ENCODE data around the gene PHACTR3. TPM values are rescaled to one million over a fixed set of nuclear protein-coding genes. Genes with fewer than 3 reads are reported as not detected.

Gene PHACTR3
- total RNA-seq, 1 donor from 2014 or later: not detected

DNA sequence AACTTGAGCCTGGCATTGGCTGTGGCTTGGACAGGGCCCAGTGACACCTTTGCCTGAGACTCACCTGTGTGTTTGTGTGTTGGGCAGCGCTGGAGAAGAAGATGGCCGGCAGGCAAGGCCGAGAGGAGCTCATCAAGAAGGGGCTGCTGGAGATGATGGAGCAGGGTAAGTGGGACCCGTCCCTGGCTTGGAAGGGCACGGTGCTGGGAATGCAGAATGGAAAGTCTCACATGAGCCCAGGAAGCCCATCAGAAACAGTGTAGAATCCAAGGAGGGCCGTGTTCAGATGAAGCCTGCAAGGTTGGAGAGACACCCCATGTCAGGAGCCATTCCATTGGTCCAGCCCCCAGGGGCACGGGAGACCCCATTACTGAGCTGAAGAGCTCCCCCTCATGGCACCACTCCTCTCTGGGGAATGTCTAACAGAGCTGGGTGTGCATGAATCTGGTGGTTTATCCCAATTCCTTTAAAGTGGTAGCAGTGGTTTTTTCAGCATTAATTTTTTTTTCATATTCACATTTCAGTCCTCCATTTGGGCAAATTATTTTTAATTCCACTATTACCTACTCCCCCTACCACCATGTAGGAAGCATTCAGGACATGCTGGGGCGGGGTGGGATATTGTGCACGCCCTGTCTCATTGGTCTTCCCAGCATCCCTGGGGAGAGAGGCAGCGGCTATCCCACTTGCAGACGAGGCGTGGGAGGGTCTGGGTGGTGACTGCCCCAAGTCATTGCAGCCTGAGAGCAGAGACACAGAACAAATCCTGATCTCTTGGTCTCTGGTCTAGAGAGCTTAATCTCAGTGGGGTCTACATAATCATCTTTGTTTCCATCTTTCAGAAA lies 143.6 kb downstream of the PHACTR3 start:
- intact Hi-C loops (cut with micrococcal nuclease): no loop called here

DNA sequence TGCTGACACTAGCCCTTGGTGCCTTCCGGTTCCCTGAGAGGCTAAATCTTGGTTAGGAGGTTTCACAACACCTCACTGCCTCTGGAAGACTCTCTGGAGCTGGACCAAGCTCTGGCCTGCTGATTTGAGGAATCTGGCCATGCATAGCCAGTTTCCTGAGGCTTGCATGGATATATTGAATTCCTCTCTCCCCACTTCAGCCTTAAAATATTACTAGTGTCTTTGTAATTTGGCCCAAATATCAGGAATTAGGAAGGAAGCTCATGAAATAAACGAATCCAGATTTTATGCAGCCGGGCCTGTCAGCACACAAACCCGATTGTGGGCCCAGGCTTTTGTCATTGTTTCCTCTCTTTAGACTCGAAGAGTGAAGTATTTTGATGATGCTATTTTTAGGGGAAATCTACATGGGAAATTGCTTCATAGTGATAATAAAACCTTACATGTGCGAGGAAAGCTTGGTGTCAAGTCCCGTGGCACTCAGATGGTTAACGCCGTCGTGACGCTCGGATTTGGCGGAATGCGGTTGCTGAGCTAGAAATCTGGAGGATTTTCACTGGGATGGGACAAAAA lies 144.4 kb downstream of the PHACTR3 start:
- intact Hi-C loops (cut with micrococcal nuclease): no loop called here

DNA sequence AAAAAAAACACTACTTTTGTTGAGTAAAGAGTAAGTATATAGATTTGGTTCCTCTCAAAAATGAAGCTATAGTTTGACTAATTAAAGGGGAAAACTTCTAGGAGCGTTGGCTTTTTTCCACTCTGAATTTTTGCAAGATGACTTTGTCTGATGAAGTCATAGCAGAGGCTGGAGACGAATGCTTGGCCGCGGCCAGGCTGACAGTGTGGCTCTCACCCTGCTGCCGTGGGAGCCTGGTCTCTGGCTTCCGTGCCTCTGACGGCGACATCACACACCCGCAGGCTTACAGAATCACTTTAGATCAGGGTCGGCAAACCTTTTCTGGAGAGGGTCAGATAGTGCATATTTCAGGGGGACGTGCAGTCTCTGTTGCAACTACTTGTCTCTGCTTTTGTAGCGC lies 145.0 kb downstream of the PHACTR3 start:
- intact Hi-C loops (cut with micrococcal nuclease): no loop called here

DNA sequence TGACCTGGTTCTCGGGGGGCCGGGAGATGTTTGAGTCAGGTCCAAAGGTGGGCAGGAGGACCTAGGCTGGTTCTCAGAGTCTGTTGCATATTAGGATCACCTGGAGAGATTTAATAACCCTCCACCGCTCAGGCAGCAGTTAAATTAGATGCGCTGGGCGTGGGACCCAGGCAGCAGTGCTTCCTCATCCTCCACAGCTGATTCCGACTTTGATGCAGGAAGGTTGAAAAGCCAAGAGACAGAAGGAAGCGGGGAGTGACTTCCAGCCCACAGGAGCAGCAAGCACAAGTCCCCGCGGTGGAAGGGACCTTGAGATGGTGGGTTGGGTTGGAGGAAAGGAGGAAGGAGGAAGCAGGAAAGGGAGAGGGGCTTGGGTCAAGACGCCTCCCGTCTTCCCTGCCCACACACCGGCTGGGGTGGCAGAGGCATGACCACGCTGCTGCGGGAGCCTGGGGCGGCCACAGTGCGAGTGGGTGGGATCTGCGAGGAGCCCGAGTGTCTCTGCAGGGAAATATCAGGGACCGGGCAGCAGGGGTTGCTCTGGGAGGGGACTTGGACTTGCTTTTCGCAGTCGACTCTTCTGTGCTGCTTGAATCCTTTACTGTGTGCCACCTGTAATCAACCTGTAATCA lies 146.0 kb downstream of the PHACTR3 start:
- intact Hi-C loops (cut with micrococcal nuclease): no loop called here

DNA sequence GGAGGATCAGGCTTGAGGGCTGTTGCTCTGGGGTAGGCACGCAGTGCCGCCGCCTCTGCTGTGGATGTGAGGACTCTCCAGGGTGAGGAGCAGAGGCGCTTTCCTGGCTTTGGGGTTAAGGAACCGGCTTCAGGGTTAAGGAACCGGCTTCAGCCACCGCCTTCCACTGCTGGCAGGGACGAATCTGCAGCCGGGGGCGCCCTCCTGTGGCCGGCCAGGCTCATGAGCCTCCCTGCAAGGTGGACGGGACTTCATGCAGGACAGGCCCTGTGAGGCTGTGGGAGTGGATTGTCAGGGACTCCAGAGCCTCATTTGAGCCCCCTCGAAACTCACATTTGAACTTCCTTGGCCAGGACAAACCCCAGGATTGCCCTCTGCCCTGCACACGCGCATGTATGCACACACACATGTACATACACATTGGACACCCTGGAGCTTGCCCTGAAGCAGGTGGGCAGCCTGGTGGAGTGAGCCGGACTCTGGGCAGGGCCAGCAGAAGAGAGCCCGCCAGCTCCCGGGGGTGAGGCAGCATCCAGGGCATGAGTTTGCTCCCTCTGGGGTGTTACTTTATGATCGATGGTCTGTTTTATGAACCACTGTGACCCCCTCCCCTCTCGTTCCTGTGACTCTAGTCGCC lies 146.9 kb downstream of the PHACTR3 start:
- intact Hi-C loops (cut with micrococcal nuclease): no loop called here

DNA sequence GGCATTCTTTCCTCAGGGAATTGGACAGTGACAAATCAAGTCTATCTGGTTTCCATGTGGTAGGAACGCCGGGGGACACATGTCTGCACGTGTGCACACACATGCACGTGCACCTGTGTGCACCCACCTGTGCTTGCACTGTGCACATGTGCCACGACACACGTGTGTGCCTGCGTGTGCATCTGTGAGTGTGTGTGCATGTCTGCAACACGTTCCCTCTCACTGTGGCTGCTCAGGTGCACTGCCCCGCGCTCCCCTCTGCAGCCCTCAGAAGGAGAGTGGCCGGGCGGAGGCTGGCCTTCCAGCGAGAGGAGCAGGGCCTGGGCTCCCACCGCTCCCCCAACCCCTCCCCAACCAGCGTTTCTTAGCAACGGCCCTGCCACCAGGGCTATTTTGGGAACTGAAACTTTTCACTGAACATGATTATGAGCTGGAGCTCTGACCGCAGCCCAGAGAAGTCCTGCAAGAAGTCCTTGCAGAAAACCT lies 147.8 kb downstream of the PHACTR3 start:
- intact Hi-C loops (cut with micrococcal nuclease): no loop called here

DNA sequence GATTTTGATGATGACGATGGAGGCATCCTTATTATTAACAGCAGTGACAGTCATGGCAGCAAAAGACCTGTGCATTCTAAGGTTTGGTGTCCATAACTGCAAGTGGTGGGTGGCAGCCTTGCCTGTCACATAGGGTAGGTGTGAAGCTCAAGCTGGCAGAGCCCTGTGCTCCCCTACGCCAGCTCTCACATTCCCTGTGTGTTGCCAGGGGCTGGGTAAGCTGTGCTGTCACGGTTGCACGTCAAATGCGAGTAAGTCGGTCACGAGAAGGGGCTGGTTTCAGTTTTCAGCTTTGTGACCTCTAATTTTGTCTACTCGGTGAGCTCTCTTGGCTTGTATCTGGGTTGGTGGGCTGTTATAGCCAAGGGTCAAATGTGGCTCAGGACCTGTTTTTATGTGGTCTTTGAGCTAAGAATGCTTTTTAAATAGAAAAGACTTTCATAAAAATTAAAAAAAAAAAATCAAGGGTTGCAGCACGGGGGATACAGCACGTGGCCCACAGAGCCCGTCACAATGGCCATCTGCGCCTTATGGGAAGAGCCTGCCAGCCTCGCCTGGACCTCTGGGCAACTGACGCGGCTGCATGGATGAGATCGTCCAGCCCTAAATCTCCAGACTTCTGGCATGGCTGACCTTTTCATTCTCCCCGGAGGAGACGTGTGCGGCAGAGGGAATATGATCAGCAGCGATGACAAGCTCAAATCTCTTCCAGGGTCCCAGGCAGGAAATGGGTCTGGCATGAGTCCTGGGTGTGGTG lies 148.5 kb downstream of the PHACTR3 start:
- intact Hi-C loops (cut with micrococcal nuclease): no loop called here

DNA sequence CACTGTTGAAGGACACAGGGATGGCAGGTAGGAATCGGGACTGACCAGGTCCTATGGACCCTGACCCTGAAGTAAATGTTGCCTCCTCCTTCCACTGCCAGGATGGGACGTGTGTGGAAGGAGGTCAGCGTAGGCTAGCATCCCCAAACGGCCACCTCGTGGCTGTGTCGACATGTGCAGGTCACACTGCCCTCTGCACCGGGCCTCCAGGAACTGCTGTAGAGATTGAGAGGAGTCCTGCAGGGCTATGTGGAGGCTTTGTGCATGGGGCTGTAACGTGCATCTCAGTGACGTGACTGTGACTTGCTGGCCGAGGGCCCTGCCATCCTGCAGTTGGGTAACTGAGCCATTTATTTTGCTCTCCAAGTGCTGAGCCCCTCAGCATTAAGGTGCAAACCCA lies 149.5 kb downstream of the PHACTR3 start:
- intact Hi-C loops (cut with micrococcal nuclease): no loop called here

DNA sequence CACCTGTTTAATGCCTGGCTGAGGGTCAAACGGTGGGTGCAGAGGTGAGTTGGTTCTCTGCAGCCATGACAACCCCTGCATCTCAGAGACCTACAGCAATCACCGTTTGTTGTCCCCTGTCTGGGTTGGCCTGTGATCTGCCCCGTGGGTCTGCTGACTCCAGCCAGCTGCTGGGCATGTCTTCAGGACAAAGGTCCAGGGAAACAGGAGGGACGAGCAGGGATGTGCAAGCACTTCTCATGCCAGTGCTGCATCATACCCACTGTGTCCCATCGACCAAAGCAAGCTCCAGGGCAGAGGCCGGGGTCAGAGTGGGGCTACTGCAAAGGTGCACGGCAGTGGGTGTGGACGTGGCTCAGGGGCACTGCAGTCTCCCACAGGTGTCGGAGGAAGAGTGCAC lies 150.2 kb downstream of the PHACTR3 start:
- intact Hi-C loops (cut with micrococcal nuclease): no loop called here

DNA sequence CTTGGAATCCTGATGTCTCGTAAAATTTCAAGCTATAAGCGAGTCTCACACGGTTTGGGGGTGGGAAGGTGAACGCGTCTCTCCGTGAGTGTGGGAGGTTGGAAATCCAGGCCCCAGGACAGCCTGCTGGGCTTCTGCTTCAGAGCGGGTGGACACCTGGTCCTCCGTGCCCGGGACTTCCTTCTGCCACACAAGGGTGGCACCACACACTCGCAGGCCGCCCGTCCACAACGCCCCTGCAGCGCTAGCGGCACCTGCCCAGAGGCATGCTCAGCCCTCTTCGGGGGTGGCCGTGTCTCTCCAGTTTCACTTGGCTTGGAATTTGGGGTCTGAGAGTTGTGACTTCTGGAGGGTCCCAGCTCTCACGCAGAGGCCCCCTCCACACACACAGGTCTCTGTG lies 151.9 kb downstream of the PHACTR3 start:
- intact Hi-C loops (cut with micrococcal nuclease): no loop called here

DNA sequence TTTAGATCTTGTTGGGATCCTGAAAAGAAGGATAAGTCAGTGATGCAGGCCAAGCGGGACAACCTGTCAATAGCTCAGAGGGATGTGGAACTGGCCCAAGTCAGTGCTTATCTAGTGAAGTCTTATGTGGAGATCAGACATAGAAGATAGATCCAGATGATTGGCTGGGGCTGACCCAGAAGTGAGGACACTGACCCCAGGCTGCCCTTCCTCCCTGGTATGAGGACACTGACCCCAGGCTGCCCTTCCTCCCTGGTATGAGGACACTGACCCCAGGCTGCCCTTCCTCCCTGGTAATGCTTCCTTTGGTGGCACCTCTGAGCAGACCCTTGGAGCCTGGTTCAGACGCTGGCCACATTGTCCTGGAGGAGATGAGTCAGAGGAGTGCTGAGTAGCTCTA lies 159.7 kb downstream of the PHACTR3 start:
- intact Hi-C loops (cut with micrococcal nuclease): no loop called here

DNA sequence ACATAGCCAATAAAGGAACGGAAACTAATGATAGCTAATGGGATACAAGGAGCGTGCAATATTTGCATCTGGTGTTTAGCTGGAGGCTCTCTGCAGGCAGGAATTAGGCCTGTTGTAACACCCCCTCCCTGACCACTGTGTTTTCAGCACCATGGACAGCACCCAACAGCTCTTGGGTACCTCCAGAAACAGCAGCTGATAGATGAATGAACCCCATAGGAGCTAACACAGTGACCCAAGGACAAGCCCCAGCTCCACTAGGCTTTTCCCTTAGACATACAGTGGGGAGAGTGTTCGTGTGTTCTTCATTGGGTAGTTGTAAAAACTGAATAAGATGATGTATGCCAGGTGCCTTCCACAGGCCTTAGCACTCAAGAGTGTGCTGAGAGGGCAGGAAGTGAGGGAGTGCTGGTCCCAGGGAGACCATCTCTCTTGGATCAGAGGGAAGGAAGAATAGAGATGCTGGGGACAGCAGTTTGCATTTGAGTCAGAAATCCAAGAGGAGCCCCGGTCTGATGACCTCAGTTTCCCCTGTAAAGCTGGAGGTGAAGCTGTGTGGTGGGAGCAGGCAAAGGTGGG lies 161.3 kb downstream of the PHACTR3 start:
- intact Hi-C loops (cut with micrococcal nuclease): no loop called here

DNA sequence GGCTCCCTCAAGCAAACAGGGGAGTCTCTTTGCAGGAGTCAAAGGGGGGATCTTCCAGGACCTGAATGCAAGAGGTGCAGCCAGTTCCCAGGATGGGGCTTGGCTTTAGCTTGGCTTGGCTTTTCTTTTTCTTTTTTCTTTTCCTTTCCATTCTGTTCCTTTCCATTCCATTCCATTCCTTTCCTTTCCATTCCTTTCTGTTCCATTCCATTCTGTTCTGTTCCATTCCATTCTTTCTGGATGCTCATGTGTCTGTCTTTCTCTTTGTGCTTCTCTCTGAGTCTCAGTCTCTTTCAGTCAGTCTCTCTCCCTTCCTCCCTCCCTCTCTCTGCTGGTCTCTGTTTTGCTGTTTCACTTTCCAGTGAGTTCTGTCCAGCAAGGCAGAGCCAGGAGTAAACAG lies 163.3 kb downstream of the PHACTR3 start:
- intact Hi-C loops (cut with micrococcal nuclease): no loop called here

DNA sequence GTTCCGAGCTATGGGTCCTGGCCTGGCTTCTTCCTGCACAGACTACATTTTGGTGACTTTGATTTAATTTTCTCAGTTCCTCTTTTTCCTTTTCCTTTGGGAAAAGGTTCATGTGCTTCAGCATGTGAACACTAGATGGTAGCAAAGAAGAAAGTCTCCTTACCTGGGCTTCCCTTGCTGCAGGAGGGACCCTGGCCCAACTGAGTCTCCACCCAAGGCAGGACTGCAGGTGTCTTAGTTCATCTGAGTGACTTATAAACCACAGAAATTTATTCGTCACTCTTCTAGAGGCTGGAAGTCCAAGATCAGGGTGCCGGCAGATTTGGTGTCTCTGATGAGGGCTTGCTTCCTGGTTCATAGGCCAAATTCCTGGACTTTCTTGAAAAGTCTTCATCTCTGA lies 165.9 kb downstream of the PHACTR3 start:
- intact Hi-C loops (cut with micrococcal nuclease): no loop called here

DNA sequence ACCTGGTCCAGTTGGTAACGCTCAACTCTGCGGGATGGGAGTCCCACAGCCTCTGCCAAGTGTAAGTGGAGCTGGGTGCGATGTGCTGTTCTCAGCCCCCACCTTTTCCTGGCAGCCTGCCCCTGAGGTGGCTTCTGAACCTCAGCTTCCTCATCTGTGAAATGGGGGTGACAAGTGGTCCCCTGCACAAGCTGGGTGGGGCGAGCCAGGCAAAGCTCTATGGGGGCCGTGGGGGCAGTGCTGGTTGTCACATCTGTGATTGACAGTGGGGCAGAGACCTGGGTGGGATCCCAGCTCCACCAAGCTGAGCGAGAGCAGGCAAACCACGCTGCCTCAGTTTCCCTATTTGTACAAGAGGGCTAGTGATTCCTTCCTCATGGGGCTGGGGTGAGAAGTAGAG lies 166.5 kb downstream of the PHACTR3 start:
- intact Hi-C loops (cut with micrococcal nuclease): no loop called here

DNA sequence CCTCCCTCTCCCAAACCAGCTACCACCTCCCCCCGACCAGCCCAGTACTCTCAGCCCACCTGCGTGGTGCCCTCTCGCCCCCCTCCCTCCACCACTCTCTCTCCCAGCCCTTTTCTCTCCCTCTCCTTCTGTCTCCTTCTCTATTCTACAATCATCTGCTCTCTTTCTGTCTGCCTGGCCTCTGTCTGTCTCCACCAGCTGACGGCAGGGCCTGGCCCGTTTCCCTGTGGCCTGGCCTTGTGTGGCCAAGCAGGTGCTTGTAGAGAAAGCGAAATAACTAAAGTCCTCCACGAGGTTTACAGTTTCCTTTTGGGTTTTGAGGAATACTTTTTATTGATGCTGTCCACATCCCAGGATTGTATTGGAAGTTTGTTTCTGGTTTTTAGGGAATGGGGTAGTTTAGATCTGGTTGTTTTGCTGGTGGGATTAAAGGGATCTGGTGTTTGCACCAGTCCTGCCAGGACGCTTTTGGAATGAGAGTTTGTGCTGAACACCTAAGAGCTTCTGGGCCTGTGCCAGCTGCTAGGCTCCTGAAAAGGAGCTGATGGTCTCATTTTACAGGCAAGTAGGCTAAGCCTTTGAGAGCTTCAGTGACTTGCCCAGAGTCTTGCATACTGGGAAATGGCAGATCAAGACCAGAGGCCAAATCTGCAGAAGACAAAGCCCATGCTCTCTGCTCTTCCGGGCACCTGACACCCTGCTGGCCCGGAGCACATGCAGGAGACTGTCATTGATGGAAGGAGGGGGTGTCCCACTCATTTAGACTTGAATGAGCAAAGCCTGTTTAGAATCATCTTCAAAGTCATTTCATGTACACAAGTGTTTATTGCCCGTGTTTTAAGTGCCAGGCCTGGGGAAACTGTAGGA lies 167.4 kb downstream of the PHACTR3 start:
- intact Hi-C loops (cut with micrococcal nuclease): no loop called here

DNA sequence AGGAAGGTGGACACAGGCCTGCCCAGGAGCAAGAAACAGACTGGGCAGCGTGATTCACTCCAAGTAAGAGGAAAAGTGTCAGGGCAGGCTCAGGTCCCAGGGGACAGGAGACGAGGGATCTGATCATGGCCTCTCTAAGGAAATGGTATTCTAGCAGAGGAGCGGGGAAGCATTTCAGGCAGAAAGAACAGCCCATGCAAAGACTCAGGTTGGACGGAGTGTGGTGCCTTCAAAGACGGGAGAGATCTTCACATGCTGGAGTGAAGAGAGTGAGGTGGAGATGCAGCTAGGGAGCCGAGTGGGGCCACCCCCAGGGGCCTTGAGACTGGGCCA lies 168.0 kb downstream of the PHACTR3 start:
- intact Hi-C loops (cut with micrococcal nuclease): no loop called here

DNA sequence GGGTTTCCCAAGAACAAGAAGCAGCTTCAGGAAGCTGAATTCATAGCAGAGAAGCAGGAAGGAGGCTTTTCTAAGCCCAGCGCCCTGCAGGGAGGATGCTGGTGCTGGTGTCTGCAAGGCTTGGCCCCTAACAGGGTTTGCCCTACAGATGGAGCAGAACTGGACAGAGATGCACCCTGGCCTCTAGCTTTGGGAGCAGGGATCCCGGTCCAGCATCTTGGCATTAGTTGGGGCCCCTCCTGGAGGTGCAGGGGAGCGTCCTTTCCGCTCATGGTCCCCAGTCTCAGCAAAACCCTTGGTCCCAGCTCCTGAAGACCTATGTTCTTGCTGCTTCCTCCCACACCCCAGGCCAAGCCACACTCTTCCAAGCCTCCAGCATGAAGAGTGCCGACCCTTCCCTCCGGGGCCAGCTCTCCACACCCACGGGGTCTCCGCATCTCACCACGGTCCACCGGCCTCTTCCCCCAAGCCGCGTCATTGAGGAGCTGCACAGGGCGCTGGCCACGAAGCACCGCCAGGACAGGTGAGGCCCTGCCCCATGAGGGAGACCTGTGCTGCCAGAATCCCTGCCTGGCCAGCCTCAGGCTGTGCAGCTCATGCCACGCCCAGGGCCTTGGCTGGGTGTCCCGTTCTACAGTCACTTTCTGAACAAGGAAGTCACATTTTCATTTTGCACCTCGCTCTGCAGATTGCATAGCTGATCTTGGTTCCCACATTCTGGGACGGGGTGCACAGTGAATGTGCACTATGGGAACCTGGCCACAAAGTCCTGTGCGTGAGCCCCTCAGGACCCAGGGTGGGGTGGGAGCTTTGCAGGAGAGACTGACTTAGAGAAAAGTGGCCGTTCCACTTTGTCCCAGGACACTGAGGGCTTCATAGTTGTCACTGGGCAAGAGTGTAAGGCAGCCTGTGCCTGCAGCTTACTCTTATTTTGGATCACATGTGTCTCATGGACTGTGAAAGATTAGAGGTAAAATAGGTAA lies 168.9 kb downstream of the PHACTR3 start:
- intact Hi-C loops (cut with micrococcal nuclease): no loop called here

DNA sequence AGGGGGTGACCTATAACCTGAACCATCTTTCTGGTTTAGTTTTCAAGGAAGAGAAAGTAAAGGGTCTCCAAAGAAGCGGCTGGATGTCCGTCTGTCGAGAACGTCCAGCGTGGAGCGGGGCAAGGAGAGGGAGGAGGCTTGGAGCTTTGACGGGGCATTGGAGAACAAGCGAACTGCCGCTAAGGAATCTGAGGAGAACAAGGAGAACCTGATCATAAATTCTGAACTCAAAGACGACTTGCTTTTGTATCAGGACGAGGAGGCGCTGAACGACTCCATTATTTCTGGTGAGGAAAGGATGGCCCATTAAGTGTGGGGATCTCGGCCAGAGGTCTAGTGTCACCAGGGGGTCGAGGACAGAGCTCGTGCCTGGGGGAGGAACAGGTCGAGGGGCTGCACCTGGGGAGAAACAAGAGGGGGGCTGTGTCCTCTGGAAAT lies 169.9 kb downstream of the PHACTR3 start:
- intact Hi-C loops (cut with micrococcal nuclease): no loop called here

Measured in T-helper 2 cell treated with Interferon-gamma antibody and Interleukin-4, amounts not matched to agents 100 ng/mL and 5 ng/mL, for 36 hours (primary cell).